Left ventricle myocardium superior (tissue), 1 donor: ENCODE measurements around the gene SEMA4D. TPM values are rescaled to one million over a fixed set of nuclear protein-coding genes. Genes with fewer than 3 reads are reported as not detected.

Source experiments
- ATAC-seq: fragments of 200-7000 bp; cut with Tn5 transposase; one replicate; pipeline ENCODE4 v1.9.1; 2020; ENCODE audit warnings: mild to moderate bottlenecking, moderate library complexity
- DNase-seq: peaks from one replicate; pipeline ENCODE4 v3.0.0-alpha.2; 2020
- intact Hi-C: fragments of 100-400 bp; cut with micrococcal nuclease; formaldehyde crosslinking; loops from one replicate; pipeline ENCODE4 v1.11.0; 2022
- total RNA-seq: library from RNA; stranded (reverse); fragmentation: NEBNext Ultra II Directional; extraction: Animal tissue kit (Norgen Biotek cat#: 25700); gene quantifications from one replicate; pipeline ENCODE4 v1.2.1, GENCODE V29; 2021
- donor health status: DM: no; HTN: yes; CAD: no; lungs with severe emphysema.

The SEMA4D gene
- total RNA-seq, 1 donor from 2014 or later: 24.7 TPM

DNA sequence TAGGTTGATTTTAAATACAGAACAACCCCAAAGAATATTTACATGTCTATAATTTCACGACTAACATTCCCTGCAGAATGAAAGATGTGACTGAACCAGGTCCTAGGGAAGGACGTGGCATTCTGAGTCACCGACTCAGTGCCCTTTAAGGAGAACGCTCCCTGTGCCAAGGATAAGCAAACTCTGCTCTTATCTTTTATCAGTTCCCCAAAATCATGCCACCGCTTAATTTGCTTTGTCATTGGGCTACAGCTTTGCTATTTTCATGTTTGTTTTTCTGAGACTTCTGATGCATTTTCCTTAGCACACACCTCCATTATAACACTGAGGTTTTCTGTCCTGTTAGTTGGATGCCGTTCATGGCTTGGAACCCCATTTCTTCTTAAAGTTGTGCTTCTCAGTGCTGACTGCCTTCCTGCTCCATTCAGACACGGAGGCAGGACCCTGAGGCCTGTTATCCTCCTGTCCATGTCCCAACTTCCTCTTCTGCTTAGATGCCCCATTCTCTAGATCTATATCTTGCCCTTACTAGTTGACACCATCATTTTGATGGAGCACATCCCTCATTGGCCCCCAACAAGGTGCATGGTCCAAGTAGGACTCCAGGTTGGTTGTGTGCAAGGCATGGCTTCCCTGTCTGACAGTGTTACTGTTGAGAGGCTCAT is 11.2 kb upstream of the SEMA4D start:
- intact Hi-C loops: no loop called here
- no peak for ATAC-seq
- DNase-seq: no peak

GRCh38 chr9:89505911-89506310 is 8.0 kb upstream of the SEMA4D start:
- ATAC-seq (peak; percentile 60), DNase-seq (no peak)
- intact Hi-C loops: no loop called here

DNA sequence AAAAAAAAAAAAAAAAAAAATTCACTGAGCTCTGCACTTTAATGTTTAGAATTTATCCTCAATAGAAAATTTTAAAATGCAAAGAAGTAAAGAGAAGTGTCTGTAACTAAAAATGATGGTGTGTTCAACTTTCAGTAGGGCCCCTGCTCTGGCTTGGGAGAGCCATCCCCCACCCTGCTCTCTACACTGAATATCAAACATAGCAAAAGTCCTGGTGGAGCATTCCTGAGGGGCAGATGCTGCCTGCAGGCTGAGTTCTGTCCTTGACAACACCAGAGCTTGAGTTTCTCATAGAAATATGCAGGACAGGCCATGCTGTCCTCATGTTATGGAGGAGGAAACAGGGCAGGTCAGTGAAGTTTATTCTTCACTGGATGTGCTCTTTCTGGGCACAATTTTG is 7.1 kb upstream of the SEMA4D start:
- DNase-seq (no peak), ATAC-seq (no peak)
- intact Hi-C loops: no loop called here

GRCh38 chr9:89502671-89503070 is 4.8 kb upstream of the SEMA4D start:
- DNase-seq: no peak
- intact Hi-C loops: no loop called here
- no peak for ATAC-seq

- DNase-seq (no peak), ATAC-seq (no peak)
- intact Hi-C loops: no loop called here
Observed at GRCh38 chr9:89502038-89502601, 4.2 kb upstream of the SEMA4D start.

- ATAC-seq (no peak), DNase-seq (no peak)
- intact Hi-C loops: no loop called here
Observed at GRCh38 chr9:89501311-89501898, 3.5 kb upstream of the SEMA4D start.

GRCh38 chr9:89500008-89500407 is 2.1 kb upstream of the SEMA4D start:
- ATAC-seq: no peak
- no peak for DNase-seq
- intact Hi-C loops: no loop called here

DNA sequence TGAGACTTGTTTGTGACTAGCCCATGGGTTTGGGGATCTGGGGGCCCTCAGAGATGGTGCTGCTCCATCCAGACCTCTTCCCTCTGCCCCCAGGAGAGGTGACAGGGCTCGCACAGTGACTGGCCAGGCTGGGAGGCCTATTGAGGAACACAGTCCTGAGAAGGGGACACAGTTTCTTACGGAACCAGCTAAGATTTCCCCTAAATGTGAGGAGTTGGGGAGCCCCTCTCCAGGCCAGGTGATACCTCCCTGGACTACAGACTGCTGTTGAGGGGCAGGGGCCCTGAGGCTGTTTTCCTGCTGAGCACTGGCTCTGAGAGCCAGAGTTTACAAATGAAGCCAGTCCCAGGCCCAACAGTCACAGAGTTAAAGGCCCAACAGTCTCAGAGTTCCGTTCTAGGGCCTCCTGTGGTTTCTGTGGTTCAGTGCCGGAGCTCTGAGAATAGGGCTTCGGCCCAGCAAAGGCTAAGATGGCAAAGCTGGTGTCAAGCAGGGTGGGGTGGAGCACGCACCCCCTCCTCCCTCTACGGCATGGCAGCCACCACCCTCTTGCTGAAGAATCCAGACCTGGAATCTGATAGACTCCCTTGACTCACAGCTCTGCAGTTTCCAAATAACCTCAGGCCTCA is 1.1 kb upstream of the SEMA4D start:
- no peak for ATAC-seq
- DNase-seq: no peak
- intact Hi-C loops: no loop called here

- ATAC-seq: peak; percentile 44
- peak; percentile 40 for DNase-seq
- intact Hi-C loops: no loop called here
Observed at GRCh38 chr9:89497257-89497963, 503 bp downstream of the SEMA4D start.

DNA sequence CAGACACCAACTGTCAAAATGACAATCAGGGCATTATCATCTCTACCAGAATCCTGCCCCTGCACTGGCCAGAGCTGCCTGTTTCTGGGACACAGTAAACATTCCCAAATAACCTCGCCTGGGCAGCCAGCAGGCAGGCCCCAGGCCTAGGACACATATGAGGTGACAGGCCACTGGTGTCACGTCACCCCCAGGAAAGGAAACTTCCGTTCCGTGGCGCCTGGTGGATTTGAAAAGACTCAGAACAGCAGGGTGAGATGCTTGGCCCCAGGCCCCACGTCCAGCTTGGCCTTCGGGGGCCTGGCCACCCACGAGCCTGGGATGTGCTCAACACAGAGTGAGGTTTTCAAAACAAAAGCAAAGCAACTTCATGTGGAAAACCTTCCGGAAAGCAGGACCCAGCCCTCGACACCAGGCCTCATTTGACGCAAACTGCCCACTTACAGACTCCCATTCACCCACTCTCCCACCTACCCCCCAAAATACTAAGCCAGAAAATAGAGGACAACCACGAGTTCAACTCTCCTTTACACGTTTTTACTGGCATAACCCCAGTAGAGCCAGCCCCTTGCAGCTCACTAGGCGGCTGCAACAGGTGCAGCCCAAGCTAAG is 1.2 kb downstream of the SEMA4D start:
- intact Hi-C loops: no loop called here
- no peak for DNase-seq
- peak; percentile 18 for ATAC-seq

DNA sequence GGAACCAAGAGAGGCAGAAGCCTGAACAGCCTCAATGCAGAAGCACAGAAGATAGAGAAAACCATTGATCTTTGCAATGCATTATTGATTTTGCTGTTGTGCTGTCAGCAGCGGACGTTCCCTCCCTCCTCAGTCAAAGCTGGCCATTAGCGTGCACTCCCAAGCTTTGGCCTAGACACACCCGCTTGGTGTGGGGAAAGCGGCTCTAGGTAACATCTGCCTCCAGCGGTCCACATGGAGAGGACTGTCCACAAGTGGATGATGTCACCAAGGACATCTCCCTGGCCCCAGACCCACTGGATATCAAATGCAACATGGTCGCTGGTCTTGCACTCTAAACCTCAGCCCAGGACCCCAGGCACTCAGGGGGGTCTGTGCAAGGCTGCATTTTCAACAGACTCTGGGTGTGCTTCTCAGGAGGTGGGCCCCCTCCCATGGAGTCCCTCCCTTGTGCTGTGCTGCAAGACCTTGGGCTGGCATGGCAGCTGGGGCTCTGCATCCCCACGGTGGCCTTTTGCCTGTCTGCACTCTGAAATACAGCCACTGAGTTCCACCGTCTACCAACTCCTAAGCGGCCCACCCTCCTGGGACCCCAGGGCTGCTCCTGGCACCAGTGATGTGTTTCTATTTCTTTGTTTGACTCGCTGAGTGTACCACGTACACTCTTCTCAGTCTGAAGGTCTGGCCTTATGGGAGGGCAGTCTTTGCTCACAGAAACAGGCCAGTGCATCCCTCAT is 1.9 kb downstream of the SEMA4D start:
- no peak for ATAC-seq
- intact Hi-C loops: no loop called here
- DNase-seq: no peak

DNA sequence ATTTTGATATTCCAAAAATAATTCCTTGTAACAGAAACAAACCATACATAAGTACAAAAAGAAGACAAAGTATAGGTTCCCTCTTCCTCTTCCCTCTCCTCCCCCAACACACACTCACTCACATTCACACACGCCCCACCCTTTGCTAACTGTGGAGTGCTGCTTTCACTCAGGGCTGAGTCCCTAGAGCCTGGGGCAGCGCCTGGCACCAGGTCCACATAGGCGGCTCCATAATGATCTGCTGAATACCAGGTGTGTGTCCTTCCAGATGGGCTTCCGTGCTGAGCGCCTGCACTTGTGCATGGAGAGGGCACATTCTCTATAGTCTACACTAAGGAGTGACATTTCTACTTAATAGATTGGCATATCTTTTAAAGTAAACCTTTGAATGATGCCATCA is 3.7 kb downstream of the SEMA4D start:
- DNase-seq: no peak
- intact Hi-C loops: no loop called here
- no peak for ATAC-seq

GRCh38 chr9:89493671-89494070 is 4.2 kb downstream of the SEMA4D start:
- no peak for ATAC-seq

GRCh38 chr9:89493181-89493580 is 4.7 kb downstream of the SEMA4D start:
- intact Hi-C loops: no loop called here
- ATAC-seq (no peak), DNase-seq (no peak)

More at GRCh38 chr9:89493671-89494070, 4.2 kb downstream of the SEMA4D start:
- DNase-seq: no peak
- intact Hi-C loops: no loop called here

- intact Hi-C loops: no loop called here
- DNase-seq: no peak
- no peak for ATAC-seq
Observed at GRCh38 chr9:89492586-89492985, 5.3 kb downstream of the SEMA4D start.

DNA sequence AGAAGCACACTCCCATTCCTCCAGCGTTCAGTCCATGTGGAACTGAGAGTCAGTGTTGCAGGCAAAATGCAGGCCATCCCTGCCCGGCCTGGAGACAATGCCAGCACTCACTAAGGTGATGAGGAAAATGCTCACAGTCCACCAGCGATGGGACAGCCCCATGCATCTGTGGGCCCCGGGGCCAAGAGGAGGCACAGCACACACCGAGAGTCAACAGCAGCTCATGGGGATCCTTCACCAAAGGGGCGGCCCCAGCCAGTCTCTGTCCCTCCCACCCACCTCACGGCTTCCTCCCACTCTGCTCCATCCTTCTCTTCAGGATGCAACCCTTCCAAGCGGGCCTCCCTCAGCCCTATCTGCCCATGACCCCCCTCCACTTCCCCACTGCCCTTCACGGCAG is 6.2 kb downstream of the SEMA4D start:
- ATAC-seq: no peak
- DNase-seq: no peak
- intact Hi-C loops: no loop called here

DNA sequence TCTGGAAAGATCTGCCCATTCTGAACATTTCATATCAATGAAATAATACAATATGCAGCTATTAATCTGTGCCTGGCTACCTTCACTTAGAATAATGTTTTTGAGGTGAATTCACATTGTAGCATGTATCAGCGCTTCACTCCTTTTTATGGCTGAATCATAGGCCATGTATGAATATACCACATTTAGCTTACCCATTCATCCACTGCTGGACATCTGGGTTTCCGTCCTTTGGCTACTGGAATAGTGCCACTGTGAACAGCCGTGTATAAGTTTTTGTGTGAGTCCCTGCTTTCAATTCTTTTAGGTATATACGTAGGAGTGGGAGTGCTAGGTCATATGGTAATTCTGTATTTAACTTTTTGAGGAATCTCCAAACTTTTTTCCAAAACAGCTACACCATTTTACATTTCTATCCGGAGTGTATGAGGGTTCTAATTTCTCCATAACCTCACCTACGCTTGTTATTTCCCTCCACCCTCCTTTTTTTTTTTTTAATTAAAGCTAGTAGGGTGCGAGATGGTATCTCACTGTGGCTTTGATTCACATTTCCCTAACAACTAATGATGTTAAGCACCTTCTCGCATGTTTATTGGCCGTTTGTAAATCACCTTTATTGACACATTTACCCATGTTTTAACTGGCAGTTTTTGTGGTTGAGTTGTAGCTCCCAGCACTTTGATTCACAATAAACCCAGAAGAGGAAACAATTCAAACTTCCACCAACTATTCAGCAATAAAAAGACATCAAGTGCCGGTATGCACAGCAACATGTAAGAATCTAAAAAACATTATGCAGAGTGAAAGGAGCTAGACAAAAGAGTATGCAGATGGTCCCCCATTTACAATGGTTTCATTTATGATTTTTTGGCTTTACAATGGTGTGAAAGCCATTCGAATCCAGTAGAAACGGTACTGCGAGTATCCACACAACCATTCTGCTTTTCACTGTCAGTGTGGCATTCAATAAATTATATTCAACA is 8.1 kb downstream of the SEMA4D start:
- ATAC-seq (no peak), DNase-seq (no peak)
- intact Hi-C loops: no loop called here

DNA sequence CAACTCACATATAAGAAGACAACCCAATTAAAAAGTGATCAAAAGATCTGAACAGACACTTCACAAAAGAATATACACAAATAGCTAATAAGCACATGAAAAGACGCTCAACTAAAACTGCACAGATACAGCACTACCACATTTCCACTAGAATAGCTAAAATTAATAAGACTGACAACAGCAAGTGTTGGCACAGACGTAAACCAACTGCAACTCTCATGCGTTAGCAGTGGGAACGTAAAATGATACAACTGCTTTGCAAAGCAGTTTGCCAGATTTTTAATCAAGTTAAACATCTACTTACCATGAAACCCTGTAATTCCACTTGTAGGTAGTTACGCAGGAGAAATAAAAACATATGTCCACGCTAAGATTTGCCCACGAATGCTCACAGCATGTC is 9.0 kb downstream of the SEMA4D start:
- ATAC-seq (no peak), DNase-seq (no peak)
- intact Hi-C loops: no loop called here
